CD4-positive, alpha-beta T cell treated with Interleukin-10 for 1 hour (primary cell): ENCODE measurements around the gene GET3.

ENCODE experiments used
- DNase-seq: peaks from one replicate; pipeline ENCODE4 v3.0.0-alpha.2; 2020

The GET3 gene

DNA sequence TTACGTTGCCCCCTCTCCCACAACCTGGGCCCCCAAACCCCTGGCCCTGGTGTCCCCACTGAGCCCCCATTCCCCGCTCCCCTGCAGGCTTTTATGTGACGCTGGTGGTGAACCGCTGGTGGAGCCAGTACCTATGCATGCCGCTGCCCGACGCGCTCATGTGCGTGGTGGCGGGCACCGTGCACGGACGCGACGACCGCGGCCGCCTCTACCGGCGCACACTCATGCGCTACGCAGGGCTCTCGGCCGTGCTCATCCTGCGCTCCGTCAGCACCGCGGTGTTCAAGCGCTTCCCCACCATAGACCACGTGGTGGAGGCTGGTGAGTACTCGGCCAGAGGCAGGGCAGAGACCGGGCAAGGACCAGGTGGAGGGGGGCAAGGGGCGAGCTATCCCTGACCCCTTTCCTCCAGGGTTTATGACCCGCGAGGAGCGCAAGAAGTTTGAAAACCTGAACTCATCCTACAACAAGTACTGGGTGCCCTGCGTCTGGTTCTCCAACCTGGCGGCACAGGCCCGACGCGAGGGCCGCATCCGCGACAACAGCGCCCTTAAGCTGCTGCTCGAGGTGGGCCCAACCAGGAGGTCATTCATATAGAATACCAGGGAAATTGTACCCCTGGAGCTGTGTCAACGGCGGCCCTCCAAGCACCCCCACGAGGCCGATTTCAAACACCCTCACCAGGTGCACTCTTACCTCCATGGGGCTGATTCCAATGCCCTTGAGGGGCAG lies 17.3 kb downstream of the GET3 start:
- DNase-seq = no peak

DNA sequence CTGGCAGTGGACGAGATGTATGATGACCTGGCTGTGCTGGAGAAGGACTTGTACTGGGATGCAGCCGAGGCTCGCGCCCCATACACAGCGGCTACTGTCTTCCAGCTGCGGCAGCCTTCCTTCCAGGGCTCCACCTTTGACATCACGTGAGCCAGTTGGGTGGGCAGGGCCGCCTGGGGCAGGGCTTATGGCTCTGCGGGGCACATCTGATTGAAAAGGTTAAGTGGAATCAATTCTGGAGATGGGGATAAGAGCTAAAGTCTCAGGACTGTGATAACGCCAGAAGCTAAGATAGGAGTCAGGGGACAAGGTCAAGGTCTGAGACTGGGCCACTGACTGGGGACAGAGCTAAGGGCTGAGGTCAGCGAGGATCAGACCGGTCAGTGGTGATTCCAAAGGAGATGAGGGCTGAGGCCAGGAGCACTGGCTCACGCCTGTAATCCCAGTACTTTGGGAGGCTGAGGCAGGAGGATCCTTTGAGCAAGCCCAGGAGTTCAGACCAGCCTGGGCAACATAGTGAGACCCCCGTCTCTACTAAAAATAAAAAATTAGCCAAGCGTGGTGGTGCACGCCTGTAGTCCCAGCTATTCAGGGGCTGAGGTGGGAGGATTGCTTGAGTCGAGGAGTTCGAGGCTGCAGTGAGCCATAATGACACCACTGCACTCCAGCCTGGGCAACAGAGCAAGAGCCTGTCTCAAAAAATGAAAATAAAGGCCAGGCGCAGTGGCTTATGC lies 19.0 kb downstream of the GET3 start:
- no peak for DNase-seq

DNA sequence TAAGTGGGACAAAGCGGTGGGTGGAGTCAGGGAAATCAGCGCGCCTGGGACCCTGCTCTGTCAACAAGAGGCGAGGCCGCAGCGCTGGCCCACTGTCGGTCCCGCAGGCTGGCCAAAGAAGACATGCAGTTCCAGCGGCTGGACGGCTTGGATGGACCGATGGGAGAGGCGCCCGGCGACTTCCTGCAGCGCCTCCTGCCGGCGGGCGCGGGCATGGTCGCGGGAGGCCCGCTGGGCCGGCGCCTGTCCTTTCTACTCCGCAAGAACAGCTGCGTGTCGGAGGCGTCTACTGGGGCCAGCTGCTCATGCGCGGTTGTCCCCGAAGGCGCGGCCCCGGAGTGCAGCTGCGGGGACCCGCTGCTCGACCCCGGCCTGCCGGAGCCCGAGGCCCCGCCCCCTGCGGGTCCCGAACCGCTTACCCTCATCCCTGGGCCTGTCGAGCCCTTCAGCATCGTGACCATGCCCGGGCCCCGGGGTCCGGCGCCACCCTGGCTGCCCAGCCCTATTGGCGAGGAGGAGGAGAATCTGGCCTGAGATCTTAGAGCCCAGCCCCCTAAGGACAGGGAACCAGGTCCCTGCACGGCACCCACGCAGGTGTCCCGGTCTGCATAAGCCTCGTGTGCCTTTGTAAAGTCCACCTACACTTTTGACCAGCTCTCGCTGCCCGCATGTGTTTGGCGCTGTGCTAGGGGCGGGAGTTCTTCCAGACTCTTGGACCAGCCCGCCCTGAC lies 20.4 kb downstream of the GET3 start:
- peak; percentile 67 for DNase-seq

DNA sequence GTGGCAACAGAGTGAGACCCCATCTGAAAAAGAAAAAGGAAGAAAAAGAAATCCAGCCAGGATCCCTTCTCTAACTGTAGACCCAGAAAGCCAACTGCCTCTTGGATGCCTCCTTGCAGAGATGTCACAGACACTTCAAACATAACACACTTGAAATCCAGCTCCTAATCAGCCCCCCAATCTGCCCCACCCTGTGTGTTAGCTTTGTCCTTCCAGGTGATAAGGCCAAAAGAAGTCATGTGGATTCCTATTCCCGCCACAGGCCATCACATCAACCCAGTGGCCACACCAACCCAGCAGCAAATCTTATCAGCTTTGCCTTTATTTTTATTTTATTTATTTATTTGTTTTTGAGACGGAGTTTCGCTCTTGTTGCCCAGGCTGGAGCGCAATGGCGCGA lies 22.4 kb downstream of the GET3 start:
- no peak for DNase-seq

DNA sequence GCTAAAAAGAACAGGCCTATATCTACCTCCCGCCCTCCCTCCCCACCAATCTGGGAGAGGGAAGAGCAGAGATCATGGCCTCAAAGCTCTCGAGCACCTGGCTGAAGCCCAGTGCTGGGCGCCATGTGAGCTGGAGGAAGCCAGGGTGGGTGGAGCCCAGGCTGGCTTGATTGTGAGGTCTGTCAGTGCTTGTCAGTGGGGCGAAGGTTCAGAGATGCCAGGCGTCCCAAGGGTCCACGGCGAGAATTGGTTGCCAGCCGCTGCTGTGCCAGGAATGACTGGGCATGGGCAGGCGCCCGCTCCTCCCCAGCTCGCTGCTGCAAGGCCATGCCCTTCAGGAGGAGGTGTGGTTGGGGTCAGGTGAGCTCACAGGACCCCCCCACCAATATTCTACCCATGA lies 25.8 kb downstream of the GET3 start:
- no peak for DNase-seq

DNA sequence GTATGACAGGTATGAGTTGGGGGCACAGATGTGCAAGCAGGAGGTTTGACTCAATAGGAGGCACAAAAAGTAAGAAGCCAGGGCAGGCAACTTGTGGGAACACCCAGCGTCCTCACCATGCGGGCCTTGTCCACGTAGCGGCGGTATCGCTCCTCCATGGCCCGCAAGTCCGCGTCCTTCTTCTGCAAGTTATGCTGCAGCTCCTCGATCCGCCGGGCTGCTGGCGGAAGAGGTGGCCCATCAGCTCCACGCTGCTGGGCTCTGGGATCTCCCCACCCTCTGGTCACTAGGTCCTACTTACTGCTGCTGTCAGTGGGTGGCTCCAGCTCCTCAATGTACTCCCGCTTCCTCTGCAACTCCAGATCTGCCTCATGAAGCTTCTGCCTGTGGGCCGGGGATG lies 27.4 kb downstream of the GET3 start:
- no peak for DNase-seq

DNA sequence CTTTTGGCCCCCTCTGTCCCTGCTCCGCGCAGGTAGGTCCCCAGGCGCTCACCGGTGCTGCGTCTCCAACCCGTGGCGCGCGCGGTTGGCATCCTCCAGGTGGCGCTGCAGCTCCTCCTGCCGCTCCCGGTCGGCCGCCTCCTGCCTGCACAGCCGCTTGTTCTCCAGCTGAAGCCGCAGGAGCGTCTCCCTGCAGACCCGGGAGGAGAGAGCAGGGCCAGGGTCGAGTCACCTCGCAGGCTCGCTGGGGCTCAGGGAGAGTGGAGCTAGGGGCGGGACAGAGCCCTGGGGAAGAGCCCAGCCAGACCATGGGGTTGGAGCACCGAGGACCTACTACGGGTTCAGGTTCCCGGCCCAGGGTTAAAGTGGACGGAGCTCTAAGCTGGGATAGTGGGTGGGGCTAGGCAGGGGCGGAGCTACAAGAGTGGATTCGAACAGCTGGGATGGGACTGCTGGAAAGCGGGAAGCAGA lies 28.8 kb downstream of the GET3 start:
- peak; percentile 86 for DNase-seq

DNA sequence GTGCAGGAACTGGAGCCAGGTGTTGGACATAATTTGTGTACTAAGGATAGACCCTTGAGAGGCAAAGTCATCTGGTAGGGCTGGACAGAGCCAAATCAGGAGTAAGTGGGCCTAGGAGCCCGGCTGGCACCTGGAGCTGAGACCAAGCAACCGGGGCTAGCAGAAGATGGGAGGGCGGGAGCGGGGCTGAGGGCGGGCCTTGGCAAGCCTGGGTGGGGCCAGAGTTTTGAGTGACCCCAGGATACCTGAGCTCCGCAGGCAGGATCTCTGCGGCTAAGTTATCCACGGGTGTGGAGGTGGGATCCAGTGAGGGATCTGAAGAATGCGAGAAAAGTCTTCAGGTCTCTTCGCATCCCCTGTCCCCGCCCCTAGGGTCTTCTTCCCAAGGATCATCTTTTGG lies 29.9 kb downstream of the GET3 start:
- no peak for DNase-seq

DNA sequence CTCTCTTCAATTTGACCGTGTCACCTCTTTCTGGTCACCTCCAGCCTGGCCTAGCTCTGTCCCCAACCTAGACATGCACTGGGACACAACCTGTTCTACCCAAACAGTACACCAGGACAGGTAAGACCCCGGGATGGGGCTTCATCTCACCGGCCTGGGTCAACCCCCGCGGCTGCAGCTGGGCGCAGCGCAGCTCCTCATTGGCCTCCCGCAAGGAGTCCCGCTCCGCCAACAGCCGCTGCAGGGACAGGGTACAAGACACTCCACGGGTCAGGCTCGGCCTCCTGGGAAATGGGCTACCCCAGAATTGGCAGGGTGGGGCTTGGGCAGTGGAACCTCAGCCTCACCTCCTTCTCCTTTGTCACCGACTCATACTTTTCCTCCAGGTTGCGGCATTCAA lies 30.4 kb downstream of the GET3 start:
- no peak for DNase-seq

DNA sequence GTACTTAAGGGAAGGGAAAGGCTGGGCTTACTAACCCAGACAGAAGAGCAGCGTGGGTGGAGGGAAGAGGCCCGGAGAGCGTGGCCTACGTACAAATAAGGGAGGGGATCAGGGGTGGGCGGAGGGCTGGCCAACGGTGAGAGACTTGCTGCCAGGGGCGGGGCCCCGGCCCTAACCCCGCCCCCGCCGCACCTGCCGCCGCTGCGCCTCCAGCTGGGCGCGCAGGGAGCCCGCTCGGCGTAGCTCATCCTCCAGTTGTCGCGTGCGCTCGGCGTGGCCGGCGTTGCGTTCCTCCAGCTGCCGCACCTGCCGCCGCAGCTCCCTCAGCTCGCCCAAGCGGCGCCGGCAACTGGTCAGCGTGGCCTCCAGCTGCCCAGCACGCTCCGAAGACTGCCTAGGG lies 32.4 kb downstream of the GET3 start:
- peak; percentile 80 for DNase-seq

DNA sequence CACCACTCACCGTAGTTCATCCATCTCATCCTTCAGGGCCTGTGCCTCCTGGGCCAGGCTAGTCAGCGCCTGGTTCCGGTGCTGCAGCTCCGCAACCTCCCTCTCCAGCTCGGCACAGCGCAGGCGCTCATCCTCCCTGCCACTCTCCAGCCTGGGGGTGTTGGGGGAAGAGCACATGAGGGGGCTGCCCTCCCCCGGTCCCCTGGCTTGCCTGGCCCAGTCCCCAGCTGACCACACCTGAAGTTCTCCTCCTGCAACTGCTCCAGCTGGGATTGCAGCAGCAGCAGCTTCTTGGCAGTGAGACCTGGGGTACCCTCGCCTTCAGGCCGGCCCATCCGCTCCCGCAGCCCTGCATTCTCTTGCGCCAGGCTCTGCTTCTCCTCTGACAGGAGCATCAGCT lies 33.6 kb downstream of the GET3 start:
- DNase-seq = no peak

DNA sequence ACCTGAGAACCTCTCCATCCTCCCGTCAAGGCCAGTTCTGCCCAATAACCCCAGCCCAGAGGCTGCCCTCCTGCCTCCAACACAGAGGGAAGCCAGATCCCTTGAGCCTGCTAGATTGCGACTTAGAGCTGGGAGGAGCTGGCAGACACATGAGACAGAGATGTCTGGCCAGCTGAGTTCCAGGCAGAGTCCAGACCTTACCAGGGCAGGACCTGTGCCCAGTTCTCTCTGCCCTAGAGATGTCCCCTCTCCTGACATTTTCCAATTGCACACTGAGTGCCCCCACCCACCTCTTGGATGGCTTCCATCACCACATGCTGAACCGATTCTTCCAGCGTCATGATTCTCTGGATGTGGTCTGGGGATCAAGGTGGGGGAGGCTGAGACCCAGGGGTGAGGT lies 35.0 kb downstream of the GET3 start:
- DNase-seq = no peak

DNA sequence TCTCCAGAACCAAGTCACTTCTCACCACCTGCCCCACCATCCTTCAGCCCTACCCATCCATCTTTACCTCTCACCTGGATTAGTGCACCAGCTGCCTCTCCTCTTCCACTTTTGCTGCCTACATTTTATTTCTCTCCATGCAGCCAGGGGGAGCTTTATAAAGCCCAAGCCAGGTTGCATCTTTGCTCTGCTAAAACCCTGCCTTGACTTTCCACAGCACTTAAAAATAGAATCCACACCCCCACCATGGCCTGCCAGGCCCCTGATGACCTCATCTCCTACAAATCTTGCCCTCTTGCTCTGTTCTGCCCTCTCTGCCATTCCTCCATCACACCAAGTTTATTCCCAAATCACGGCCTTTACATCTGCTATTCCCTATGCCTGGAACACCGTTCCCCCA lies 36.3 kb downstream of the GET3 start:
- DNase-seq = no peak

DNA sequence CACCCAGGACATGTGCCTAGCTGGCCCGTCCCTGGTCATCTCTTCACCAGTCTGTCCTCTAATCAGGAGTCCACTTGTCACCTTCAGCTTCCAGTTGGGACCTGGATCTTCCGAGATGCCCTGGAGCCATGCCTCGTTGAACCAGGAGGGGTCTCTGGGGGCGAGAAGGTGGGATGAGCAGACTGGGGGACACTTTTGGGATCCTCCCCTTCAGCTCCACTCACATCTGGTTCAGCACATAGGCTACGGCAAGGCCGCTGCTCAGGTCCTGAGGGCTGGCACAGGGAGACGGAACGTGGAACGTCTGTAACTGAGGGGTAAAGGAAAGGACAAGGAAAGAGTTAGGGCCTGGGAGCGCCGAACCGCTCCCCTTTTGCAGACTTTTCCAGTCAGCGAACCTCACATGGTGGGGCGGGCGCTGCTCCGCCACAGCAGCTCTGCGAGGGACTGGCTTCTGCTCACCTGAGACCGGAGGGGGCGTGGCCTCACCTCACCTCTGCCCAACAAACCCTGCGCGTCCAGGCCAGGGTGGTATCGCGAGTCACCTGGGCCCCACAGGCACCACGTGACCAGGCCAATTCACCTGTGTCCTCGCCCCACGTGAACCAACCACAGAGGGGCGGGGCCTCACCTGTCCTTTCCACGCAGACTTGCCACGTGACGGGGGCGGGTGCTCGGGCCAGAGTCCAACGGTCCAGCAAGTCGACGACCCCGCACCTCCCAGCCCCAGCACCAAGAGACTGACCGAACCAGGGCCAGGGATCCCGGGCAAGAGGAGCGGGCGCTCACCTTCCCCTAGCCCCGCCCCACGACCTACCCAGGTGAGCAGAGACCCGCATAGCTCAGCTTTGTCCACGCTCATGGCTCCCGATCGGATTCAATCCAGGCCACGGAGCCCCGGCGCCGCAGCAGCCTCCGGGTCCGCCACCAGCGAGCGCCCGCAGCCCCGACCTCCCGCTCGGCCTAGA lies 37.6 kb downstream of the GET3 start, which contains the start of gene HOOK2:
Gene HOOK2, minus strand, starts transcription at position 965 of the 968 bp plus-strand sequence. Its CDS starts 103 bp downstream, at position 862.
- DNase-seq = peak; percentile 69

DNA sequence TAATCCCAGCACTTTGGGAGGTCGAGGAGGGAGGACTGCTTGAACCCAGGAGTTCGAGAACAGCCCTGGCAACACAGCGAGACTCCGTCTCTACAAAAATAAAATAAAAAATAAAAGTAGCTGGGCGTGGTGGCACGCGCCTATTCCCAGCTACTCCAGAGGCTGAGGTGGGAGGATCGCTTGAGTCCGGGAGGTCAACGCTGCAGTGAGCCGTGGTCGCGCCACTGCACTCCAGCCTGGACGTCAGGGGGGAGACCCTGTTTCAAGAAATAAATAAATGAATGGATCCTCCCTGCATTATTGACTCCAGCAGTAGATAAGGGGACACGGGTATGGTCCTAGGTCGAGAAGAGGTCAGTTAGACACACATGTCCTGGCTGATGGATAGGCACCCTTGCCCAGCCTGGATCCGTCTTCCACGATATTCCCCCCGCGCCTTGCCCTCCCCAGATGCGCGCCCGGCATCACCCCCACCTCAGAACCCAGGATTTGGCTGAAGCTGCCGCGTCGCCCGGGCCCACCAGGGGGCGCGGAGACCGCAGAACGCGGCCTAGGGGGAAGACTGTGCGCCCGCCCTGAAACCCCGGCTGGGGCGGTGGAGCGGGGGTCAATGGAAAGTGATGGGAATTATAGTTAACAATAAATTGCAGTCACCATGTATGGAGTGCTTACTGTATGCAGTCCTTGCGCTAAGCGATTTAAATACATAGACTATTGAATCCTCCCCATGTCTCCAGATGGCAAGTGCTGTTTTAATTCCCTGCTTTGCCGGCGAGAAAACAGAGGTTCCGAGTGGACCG lies 40.1 kb downstream of the GET3 start:
- peak; percentile 85 for DNase-seq

DNA sequence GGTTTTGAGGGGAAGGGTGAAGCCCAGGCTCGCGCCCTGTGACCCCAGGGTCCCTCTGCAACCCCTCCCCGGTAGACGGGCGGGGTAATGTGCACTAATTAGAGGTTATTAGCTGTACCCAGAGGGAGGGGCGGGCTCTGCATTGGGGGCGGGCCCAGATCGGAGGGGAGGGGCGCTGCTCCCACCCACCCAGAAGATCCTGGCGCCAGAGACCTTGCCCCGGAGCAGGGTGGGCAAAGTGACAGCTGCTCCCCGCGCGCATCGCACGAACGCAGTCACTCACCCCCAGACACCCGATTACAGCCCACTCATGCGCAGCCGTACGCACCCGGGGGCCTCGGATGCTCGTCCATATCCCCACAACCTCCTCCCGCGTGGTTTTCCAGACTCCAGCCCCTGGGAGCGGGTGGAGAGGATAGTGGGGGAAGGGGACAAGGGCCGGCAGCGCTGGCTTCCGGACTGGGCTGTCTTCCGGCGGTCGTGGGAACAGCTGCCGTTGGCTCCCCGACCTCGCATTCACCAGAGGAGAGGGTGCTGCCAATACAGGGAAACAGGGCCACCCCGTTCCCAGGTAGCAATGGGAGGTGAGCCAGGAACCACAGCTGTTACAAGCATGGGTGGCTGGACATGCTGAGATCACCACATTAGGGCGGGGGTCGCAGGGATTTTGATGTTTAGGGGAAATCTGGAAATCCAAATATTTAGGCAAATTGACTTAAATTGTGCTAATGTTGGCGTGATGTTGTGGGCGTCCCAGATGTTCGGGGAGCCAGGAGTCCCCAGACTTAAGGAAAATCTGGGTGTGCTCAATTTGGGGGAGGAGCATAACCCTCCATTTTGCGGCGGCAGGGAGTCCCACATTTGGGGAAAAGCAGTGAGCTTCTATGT lies 41.0 kb downstream of the GET3 start:
- DNase-seq = peak; percentile 64

DNA sequence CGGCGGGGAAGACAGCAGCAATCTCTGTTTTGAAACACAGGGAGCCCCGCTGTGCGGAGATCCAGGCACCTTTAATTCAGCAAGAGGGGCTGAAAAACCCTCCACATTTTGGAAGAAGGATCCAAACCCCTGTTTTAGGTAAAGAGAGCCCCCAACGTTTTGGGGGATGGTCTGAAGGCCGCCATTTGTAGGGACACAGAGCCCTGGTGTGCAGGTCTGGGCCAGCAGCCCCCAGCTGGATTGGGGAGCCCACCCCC lies 41.5 kb downstream of the GET3 start:
- DNase-seq = no peak

DNA sequence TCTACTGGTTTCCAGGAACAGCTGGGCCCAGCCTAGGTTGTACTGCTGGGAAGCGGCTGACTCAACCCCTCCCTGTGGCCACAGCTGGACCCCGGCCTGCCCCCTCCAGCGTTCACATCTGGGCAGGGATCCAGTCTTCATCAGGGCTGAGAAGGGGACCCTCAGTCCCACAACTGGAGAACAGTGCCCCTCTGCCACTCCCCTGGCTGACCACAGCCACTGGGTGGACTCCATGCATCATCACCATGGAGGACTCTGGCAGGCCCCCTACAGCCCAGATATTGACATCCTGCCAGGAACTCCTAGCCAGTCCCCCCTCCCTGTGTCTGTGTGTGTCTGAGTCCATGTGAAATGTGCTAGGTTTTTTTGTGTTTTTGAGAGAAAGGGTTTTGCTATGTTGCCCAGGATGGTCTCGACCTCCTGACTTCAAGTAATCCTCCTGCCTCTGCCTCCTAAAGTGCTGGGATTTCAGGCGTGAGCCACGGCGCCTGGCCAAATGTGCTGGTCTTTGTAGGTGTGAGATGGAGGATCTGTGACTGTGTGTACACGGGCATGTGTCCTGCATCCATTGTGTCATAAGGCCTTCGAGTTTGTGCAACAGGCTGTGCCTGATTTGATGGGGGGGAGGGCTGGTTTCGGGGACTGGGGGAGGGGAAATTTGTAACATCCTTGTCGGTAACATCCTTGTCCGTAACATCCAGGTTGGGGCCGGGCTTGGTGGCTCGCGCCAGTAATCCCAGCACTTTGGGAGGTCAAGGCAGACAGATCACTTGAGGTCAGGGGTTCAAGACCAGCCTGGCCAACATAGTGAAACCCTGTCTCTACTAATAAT lies 42.1 kb downstream of the GET3 start:
- DNase-seq = no peak

DNA sequence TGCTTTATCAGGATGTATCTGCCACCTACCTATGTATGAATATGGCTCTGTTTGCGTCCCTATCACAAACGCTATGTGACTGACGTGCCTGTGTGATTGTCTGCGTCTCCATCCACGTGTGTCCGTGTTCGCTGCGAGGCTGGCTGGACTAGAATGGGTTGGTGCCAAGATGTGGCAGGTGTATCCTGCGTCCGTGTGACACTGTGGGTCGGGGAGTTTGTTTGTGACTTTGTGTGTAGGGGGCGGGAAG lies 44.8 kb downstream of the GET3 start:
- DNase-seq = no peak
